HEK293 (cell line): ENCODE measurements around the gene PDXK.

Source experiments
- HIC1 ChIP-seq: fragments of 450-650 bp; formaldehyde crosslinking; IDR thresholded peaks from 2 replicates; pipeline ENCODE4 v1.5.1; 2016; ENCODE audit warnings: missing biosample characterization, missing genetic modification characterization
- KLF16 ChIP-seq: fragments of 450-650 bp; formaldehyde crosslinking; IDR thresholded peaks from 2 replicates; pipeline ENCODE4 v1.5.1; 2017; ENCODE audit warnings: missing biosample characterization, missing genetic modification characterization
- KLF17 ChIP-seq: fragments of 450-650 bp; formaldehyde crosslinking; IDR thresholded peaks from 2 replicates; pipeline ENCODE4 v1.5.1; 2016; ENCODE audit warnings: missing biosample characterization, missing genetic modification characterization
- MZF1 ChIP-seq: fragments of 450-650 bp; formaldehyde crosslinking; IDR thresholded peaks from 2 replicates; pipeline ENCODE4 v1.5.1; 2017; ENCODE audit warnings: missing biosample characterization, missing genetic modification characterization, borderline replicate concordance
- PATZ1 ChIP-seq: fragments of 450-650 bp; formaldehyde crosslinking; IDR thresholded peaks from 2 replicates; pipeline ENCODE4 v1.5.1; 2016; ENCODE audit warnings: missing biosample characterization, missing genetic modification characterization
- PRDM1 ChIP-seq: fragments of 450-650 bp; formaldehyde crosslinking; IDR thresholded peaks from 2 replicates; pipeline ENCODE4; 2016; ENCODE audit warnings: missing biosample characterization, missing genetic modification characterization
- ZBTB11 ChIP-seq: fragments of 450-650 bp; formaldehyde crosslinking; conservative IDR thresholded peaks from 2 replicates; pipeline ENCODE4 v1.5.1; 2016; ENCODE audit warnings: low read depth, missing biosample characterization, missing genetic modification characterization
- ZBTB21 ChIP-seq: fragments of 450-650 bp; formaldehyde crosslinking; IDR thresholded peaks from 2 replicates; pipeline ENCODE4 v1.5.1; 2017; ENCODE audit warnings: missing biosample characterization, missing genetic modification characterization
- ZFP41 ChIP-seq: fragments of 450-650 bp; formaldehyde crosslinking; IDR thresholded peaks from 2 replicates; pipeline ENCODE4 v1.5.1; 2016; ENCODE audit warnings: missing biosample characterization, missing genetic modification characterization, borderline replicate concordance
- ZIC2 ChIP-seq: fragments of 450-650 bp; formaldehyde crosslinking; IDR thresholded peaks from 2 replicates; pipeline ENCODE4 v1.5.1; 2016; ENCODE audit warnings: missing biosample characterization, missing genetic modification characterization
- ZNF175 ChIP-seq: fragments of 450-650 bp; formaldehyde crosslinking; IDR thresholded peaks from 2 replicates; pipeline ENCODE4 v1.5.1; 2016; ENCODE audit warnings: missing biosample characterization, missing genetic modification characterization
- ZNF184 ChIP-seq: fragments of 450-650 bp; IDR thresholded peaks from 2 replicates; pipeline ENCODE4 v1.5.1; 2018; ENCODE audit warnings: missing biosample characterization, mild to moderate bottlenecking, missing genetic modification characterization
- ZNF2 ChIP-seq: fragments of 450-650 bp; formaldehyde crosslinking; IDR thresholded peaks from 2 replicates; pipeline ENCODE4 v1.5.1; 2016; ENCODE audit warnings: missing biosample characterization, missing genetic modification characterization
- ZNF214 ChIP-seq: fragments of 450-650 bp; formaldehyde crosslinking; IDR thresholded peaks from 2 replicates; pipeline ENCODE4 v1.5.1; 2017; ENCODE audit warnings: missing biosample characterization, mild to moderate bottlenecking, missing genetic modification characterization, borderline replicate concordance
- ZNF26 ChIP-seq: fragments of 450-650 bp; formaldehyde crosslinking; IDR thresholded peaks from 2 replicates; pipeline ENCODE4 v1.5.1; 2016; ENCODE audit warnings: missing biosample characterization, missing genetic modification characterization
- ZNF37A ChIP-seq: fragments of 450-650 bp; IDR thresholded peaks from 2 replicates; pipeline ENCODE4 v1.5.1; 2018; ENCODE audit warnings: missing biosample characterization, missing genetic modification characterization
- ZNF394 ChIP-seq: fragments of 450-650 bp; formaldehyde crosslinking; IDR thresholded peaks from 2 replicates; pipeline ENCODE4 v1.5.1; 2016; ENCODE audit warnings: missing biosample characterization, missing genetic modification characterization, mild to moderate bottlenecking, moderate library complexity, borderline replicate concordance
- ZNF404 ChIP-seq: fragments of 450-650 bp; formaldehyde crosslinking; IDR thresholded peaks from 2 replicates; pipeline ENCODE4 v1.5.1; 2017; ENCODE audit warnings: missing biosample characterization, missing genetic modification characterization
- ZNF571 ChIP-seq: fragments of 450-650 bp; formaldehyde crosslinking; IDR thresholded peaks from 2 replicates; pipeline ENCODE4 v1.5.0; 2017; ENCODE audit warnings: missing biosample characterization, missing genetic modification characterization
- ZNF596 ChIP-seq: fragments of 450-650 bp; IDR thresholded peaks from 2 replicates; pipeline ENCODE4 v1.5.0; 2018; ENCODE audit warnings: missing biosample characterization, mild to moderate bottlenecking, missing genetic modification characterization, moderate library complexity
- ZNF626 ChIP-seq: fragments of 450-650 bp; sonication (Bioruptor Pico); formaldehyde crosslinking; IDR thresholded peaks from 2 replicates; pipeline ENCODE4 v1.5.1; 2018; ENCODE audit warnings: missing biosample characterization, missing genetic modification characterization, inconsistent platforms
- ZNF692 ChIP-seq: fragments of 450-650 bp; formaldehyde crosslinking; IDR thresholded peaks from 2 replicates; pipeline ENCODE4 v1.5.1; 2016; ENCODE audit warnings: missing biosample characterization, missing genetic modification characterization
- ZSCAN16 ChIP-seq: fragments of 450-650 bp; formaldehyde crosslinking; IDR thresholded peaks from 2 replicates; pipeline ENCODE4 v1.5.1; 2016; ENCODE audit warnings: missing biosample characterization, missing genetic modification characterization
- ZSCAN30 ChIP-seq: fragments of 450-650 bp; IDR thresholded peaks from 2 replicates; pipeline ENCODE4 v1.5.1; 2018; ENCODE audit warnings: missing biosample characterization, mild to moderate bottlenecking, missing genetic modification characterization, moderate library complexity
- ZSCAN4 ChIP-seq: fragments of 450-650 bp; formaldehyde crosslinking; IDR thresholded peaks from 2 replicates; pipeline ENCODE4 v1.5.1; 2017; ENCODE audit warnings: missing biosample characterization, missing genetic modification characterization

PDXK gene

GRCh38 chr21:43771698-43772424, 52.9 kb downstream of the PDXK start (continued):
- TF ChIP-seq ZBTB11 (tag by site-specific recombination) (no peak), ZIC2 (tag by site-specific recombination) (peak; percentile 99), ZNF394 (tag by site-specific recombination) (no peak), ZNF214 (tag by site-specific recombination) (no peak), ZNF26 (tag by site-specific recombination) (no peak), ZSCAN16 (no peak), ZSCAN4 (tag by site-specific recombination) (no peak), ZNF184 (tag by site-specific recombination) (no peak), ZNF37A (no peak), ZNF175 (tag by site-specific recombination) (no peak), ZFP41 (no peak), ZSCAN30 (tag by site-specific recombination) (no peak), MZF1 (tag by site-specific recombination) (no peak), PRDM1 (tag by site-specific recombination) (0 out of 2 replicates have a peak, but pooled peaks have one; percentile 28), ZNF692 (no peak), ZNF596 (tag by site-specific recombination) (no peak), ZBTB21 (tag by site-specific recombination) (no peak), KLF17 (tag by site-specific recombination) (no peak), ZNF626 (tag by site-specific recombination) (no peak), ZNF571 (tag by site-specific recombination) (no peak), KLF16 (no peak), ZNF2 (tag by site-specific recombination) (no peak), HIC1 (tag by site-specific recombination) (no peak), PATZ1 (tag by site-specific recombination) (no peak; the same call in 1 of the 2 replicates), ZNF404 (no peak)
